Heart left ventricle (tissue), 16 donors: ENCODE measurements around the gene METTL2B. TPM values are rescaled to one million over a fixed set of nuclear protein-coding genes. Genes with fewer than 3 reads are reported as not detected.

Experiments
- ATAC-seq, 4 donors: fragments of 200-7000 bp; cut with Tn5 transposase; one replicate each; pipeline ENCODE4 v1.9.1; 2020 to 2022; ENCODE audit warnings: moderate library complexity in 4 of 4, mild to moderate bottlenecking in 3 of 4, moderate number of reproducible peaks in 1 of 4
- DNase-seq, 5 donors: peaks; one replicate each; pipeline ENCODE4 v3.0.0-alpha.2; 2020
- H3K27ac ChIP-seq, 12 donors: fragments of 200-600 bp; sonication (generic) in 4 of 12; one replicate each; pipeline versions ENCODE4 v1.5.0 to v1.8.0; 2016 to 2022; ENCODE audit warnings: mild to moderate bottlenecking in 2 of 12
- H3K27me3 ChIP-seq, 9 donors: fragments of 200-600 bp; sonication (generic) in 2 of 9; one replicate each; pipeline versions ENCODE4 v1.5.1 to v1.8.0; 2016 to 2022; ENCODE audit warnings: mild to moderate bottlenecking in 3 of 9
- H3K36me3 ChIP-seq, 9 donors: fragments of 200-600 bp; sonication (generic) in 2 of 9; one replicate each; pipeline versions ENCODE4 v1.5.0 to v1.8.0; 2018 to 2022; ENCODE audit warnings: mild to moderate bottlenecking in 2 of 9
- H3K4me1 ChIP-seq, 12 donors: fragments of 200-600 bp; sonication (generic) in 4 of 12; one replicate each; pipeline versions ENCODE4 v1.5.0 to v1.8.0; 2016 to 2022; ENCODE audit warnings: mild to moderate bottlenecking in 3 of 12
- H3K4me3 ChIP-seq, 12 donors: fragments of 200-600 bp; sonication (generic) in 4 of 12; one replicate each; pipeline versions ENCODE4 v1.5.0 to v1.8.0; 2017 to 2022; ENCODE audit warnings: mild to moderate bottlenecking in 9 of 12, moderate library complexity in 4 of 12
- H3K9me3 ChIP-seq, 12 donors: fragments of 200-600 bp; sonication (generic) in 4 of 12; one replicate each; pipeline versions ENCODE4 v1.5.0 to v1.8.0; 2016 to 2022; ENCODE audit warnings: mild to moderate bottlenecking in 1 of 12
- CTCF ChIP-seq, 12 donors: fragments of 200-600 bp; sonication (generic) in 4 of 12; IDR thresholded peaks; one replicate each; pipeline versions ENCODE4 v1.5.0 to v1.8.0; 2018 to 2022; ENCODE audit warnings: antibody characterized with exemption in 12 of 12, mild to moderate bottlenecking in 5 of 12
- POLR2A ChIP-seq, 2 donors: fragments of 450-650 bp; IDR thresholded peaks; one replicate each; pipeline ENCODE4 v1.6.1; 2017; ENCODE audit warnings: antibody characterized with exemption in 2 of 2, mild to moderate bottlenecking in 2 of 2, moderate library complexity in 2 of 2
- whole genome bisulfite sequencing, 4 donors: extraction: QIAGEN DNeasy Blood & Tissue Kit in 2 of 4; methylation state at CpG; one replicate each; pipeline versions ENCODE4 v1.1.5 to v1.1.7; 2013 to 2018; 5-methylcytosine and 5-hydroxymethylcytosine counted together
- intact Hi-C, 10 donors: fragments of 100-400 bp; cut with DNase I; formaldehyde crosslinking; loops; one replicate each; pipeline versions ENCODE4 v1.11.1 to v1.14.2; 2022
- polyA plus RNA-seq, 2 donors: library from polyadenylated mRNA; stranded (reverse); fragments of 200-250 nt; gene quantifications; one replicate each; pipeline ENCODE4 v1.2.3, GENCODE V29; 2013
- total RNA-seq, 9 donors: library from RNA; depleted of rRNA in 2 of 9; stranded (reverse); fragments of >200 nt in 2 of 9; fragmentation: NEBNext Ultra II Directional in 3 of 9; extraction: Animal tissue kit (Norgen Biotek cat#: 25700) in 3 of 9; gene quantifications; one replicate each; pipeline versions ENCODE4 v1.1.0 to v1.2.4, GENCODE V29; 2016 to 2023
- donor health status: ischemic (EF 13 %, LVEDD 7.1; RV severe dilation, severe dysfunction).
- donor health status: healthy with polysubstance abuse.
- donor health status: DM: no; HTN: yes; CAD: no.
- donor health status: DM: no; HTN: no; CAD: no.
- donor health status: ischemic (EF 25% LVEDD 6.9; RV normal size, moderate dysfunction).
- donor health status: ischemic (EF 25% LVEDD 5.7; RV mildly dilated, moderate dysfunction).
- donor health status: healthy.
- donor health status: DM: yes; HTN: yes; CAD: no.
- donor health status: ischemic (EF 35%, LVEDD 5.7; RV mildly dilated, moderate dysfunction).
- donor health status: nonischemic (EF 11% LVEDD 7.7; RV severe dilation, severe dysfunction).
- donor health status: DM: yes; HTN: yes; CAD: no.
- donor health status: PGD.
- donor health status: ischemic (EF 29% LVEDD 5.4; RV normal size, mild dysfunction).
- donor health status: nonischemic (EF 23%, LVEDD 6.1; RV moderate dilation, normal function).

Gene METTL2B
- total and polyA plus RNA-seq, 11 donors: 9.1 to 24.6 (median 20.0) TPM

- H3K27me3 ChIP-seq: no peaks in the 10 kb centered on the region
- ATAC-seq: no peak
- H3K4me1 ChIP-seq: peaks cover 0 to 10% (median 0%) of the 10 kb centered on the region in 12 donors
- H3K9me3 ChIP-seq: no peaks in the 10 kb centered on the region
- 75 to 91% (median 87%) methylated on average over 8 of the region's 8 CpGs for WGBS, 4 donors
- no peaks in the 10 kb centered on the region for H3K36me3 ChIP-seq
- no peak overlapping the region for H3K4me3 ChIP-seq
- TF ChIP-seq CTCF (IDR thresholded peaks at IDR 0.05): no peak
- no peak for TF ChIP-seq POLR2A (IDR thresholded peaks at IDR 0.05)
- DNase-seq: no peak
- intact Hi-C loops: no loop called here
- peak overlapping the region in 1 of 12 donors; percentile 84 for H3K27ac ChIP-seq
These were observed 38.9 kb upstream of the METTL2B start for GRCh38 chr7:128437426-128438332.

- no peak for DNase-seq
- H3K36me3 ChIP-seq: no peaks in the 10 kb centered on the region
- H3K27ac ChIP-seq: no peak overlapping the region
- ATAC-seq: no peak
- no peaks in the 10 kb centered on the region for H3K9me3 ChIP-seq
- no peak overlapping the region for H3K4me3 ChIP-seq
- intact Hi-C loops: no loop called here
- WGBS, 4 donors: 91 to 98% (median 94%) methylated on average over 3 of the region's 3 CpGs
- H3K27me3 ChIP-seq: no peaks in the 10 kb centered on the region
- no peak for TF ChIP-seq CTCF (IDR thresholded peaks at IDR 0.05)
- TF ChIP-seq POLR2A (IDR thresholded peaks at IDR 0.05): no peak
- peaks cover 0 to 15% (median 0%) of the 10 kb centered on the region in 12 donors for H3K4me1 ChIP-seq
These were observed 34.2 kb upstream of the METTL2B start for GRCh38 chr7:128442356-128442755.

- peak in 2 of 4 donors; percentile 15 to 31 for ATAC-seq
- DNase-seq: no peak
- no peak for TF ChIP-seq POLR2A (IDR thresholded peaks at IDR 0.05)
- TF ChIP-seq CTCF (IDR thresholded peaks at IDR 0.05): no peak
- no peaks in the 10 kb centered on the region for H3K27me3 ChIP-seq
- H3K36me3 ChIP-seq: no peaks in the 10 kb centered on the region
- no peak overlapping the region for H3K4me3 ChIP-seq
- intact Hi-C loops: no loop called here
- 66 to 77% (median 72%) methylated on average over 7 of the region's 7 CpGs for WGBS, 4 donors
- peaks cover 0 to 7% (median 0%) of the 10 kb centered on the region in 12 donors for H3K4me1 ChIP-seq
- no peaks in the 10 kb centered on the region for H3K9me3 ChIP-seq
- H3K27ac ChIP-seq: no peak overlapping the region
These were observed 32.5 kb upstream of the METTL2B start for GRCh38 chr7:128443831-128444600.

GRCh38 chr7:128446306-128446705 is 30.2 kb upstream of the METTL2B start:
- H3K4me1 ChIP-seq: peaks cover 0 to 7% (median 0%) of the 10 kb centered on the region in 12 donors
- no peak overlapping the region for H3K4me3 ChIP-seq
- H3K9me3 ChIP-seq: no peaks in the 10 kb centered on the region
- peak overlapping the region in 2 of 12 donors; percentile 3 to 25 for H3K27ac ChIP-seq
- no peak for TF ChIP-seq POLR2A (IDR thresholded peaks at IDR 0.05)
- intact Hi-C loops: no loop called here
- DNase-seq: peak in 3 of 5 donors; percentile 19 to 43 (median 32)
- no peaks in the 10 kb centered on the region for H3K36me3 ChIP-seq
- peak; percentile 11 to 76 (median 61) for ATAC-seq
- 31 to 49% (median 33%) methylated on average over 5 of the region's 5 CpGs for WGBS, 4 donors
- no peaks in the 10 kb centered on the region for H3K27me3 ChIP-seq
